ENCODE measurements around the gene DAPK1.

DAPK1 gene

GRCh38 chr9:87572719-87573118, 75.1 kb downstream of the DAPK1 start:
- TF ChIP-seq CTCF (IDR thresholded peaks at IDR 0.05; ENCODE audit: low read depth, low read length, missing control alignments) = no peak
- no peak overlapping the region for H3K4me3 ChIP-seq (replicated peaks; ENCODE audit: low read depth, low read length)

GRCh38 chr9:87573841-87574342, 76.2 kb downstream of the DAPK1 start:
- no peak for DNase-seq (ENCODE audit: extremely low read depth, low read depth)
- no peak for TF ChIP-seq CTCF (IDR thresholded peaks at IDR 0.05; ENCODE audit: low read depth, low read length, missing control alignments)

More at GRCh38 chr9:87572719-87573118, 75.1 kb downstream of the DAPK1 start:
- no peak for DNase-seq (ENCODE audit: extremely low read depth, low read depth)

DNA sequence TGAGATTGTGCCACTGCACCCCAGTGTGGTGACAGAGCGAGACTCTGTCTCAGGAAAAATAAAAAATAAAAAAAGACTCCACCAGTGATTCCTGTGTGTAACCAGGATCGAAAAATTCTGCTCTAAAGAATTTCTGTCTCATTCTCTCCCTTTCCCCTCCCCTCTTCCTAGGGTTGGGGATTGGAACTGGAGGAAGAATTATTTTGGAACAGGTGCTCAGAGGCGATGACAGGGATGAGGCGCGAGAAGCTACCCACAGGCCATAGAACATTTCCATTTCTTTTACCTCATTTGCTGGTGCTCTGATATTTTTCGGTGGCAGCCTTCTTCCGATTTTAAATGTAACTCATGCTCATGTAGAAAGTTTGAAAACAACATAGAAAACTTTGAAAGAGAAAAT, 80.1 kb downstream of the DAPK1 start:
- DNase-seq (ENCODE audit: extremely low read depth, low read depth) = no peak
- no peak for TF ChIP-seq CTCF (IDR thresholded peaks at IDR 0.05; ENCODE audit: low read depth, low read length, missing control alignments)

More at GRCh38 chr9:87573841-87574342, 76.2 kb downstream of the DAPK1 start:
- H3K4me3 ChIP-seq (replicated peaks; ENCODE audit: low read depth, low read length) = no peak overlapping the region

GRCh38 chr9:87578625-87579024, 81.0 kb downstream of the DAPK1 start:
- no peak overlapping the region for H3K4me3 ChIP-seq (replicated peaks; ENCODE audit: low read depth, low read length)
- TF ChIP-seq CTCF (IDR thresholded peaks at IDR 0.05; ENCODE audit: low read depth, low read length, missing control alignments) = no peak
- no peak for DNase-seq (ENCODE audit: extremely low read depth, low read depth)

More for the DNA sequence above, 80.1 kb downstream of the DAPK1 start:
- no peak overlapping the region for H3K4me3 ChIP-seq (replicated peaks; ENCODE audit: low read depth, low read length)

DNA sequence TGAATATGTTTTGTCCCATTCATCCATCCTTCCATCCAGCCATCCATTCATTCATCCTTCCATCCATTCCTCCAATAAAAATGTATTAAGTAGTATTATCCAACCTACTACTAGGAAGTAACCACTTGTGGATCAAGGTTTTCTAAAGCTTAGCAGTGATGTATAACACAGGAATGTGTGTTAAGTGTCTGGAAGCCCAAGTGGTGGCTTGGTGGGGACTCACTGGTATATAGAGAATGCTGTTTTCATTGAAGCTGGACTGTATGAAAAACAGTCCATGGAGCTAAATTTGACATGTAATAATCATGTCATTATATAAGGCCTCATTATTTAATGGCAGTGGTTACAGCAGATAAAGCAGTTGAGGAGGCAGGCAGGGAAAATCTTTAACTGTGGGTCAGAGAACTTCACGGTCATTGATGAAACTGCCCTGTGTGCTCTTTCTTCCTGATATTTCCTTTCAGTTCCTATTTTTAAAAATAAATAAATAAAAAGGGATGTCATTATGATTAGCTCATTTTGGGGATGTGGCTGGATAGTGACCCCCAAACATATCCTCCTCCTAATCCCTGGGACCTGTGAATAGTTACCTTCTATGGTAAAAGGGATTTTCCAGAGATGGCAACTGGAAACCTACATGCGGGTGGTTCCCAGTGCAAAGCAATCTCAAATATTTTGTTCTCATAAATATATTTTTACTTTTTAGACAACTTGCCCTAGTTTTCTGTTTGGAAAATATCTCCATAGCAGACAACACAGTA, 82.3 kb downstream of the DAPK1 start:
- no peak overlapping the region for H3K4me3 ChIP-seq (replicated peaks; ENCODE audit: low read depth, low read length)
- no peak for DNase-seq (ENCODE audit: extremely low read depth, low read depth)

GRCh38 chr9:87580941-87581438, 83.3 kb downstream of the DAPK1 start:
- no peak for TF ChIP-seq CTCF (IDR thresholded peaks at IDR 0.05; ENCODE audit: low read depth, low read length, missing control alignments)
- no peak for DNase-seq (ENCODE audit: extremely low read depth, low read depth)
- H3K4me3 ChIP-seq (replicated peaks; ENCODE audit: low read depth, low read length) = no peak overlapping the region

More for the DNA sequence above, 82.3 kb downstream of the DAPK1 start:
- no peak for TF ChIP-seq CTCF (IDR thresholded peaks at IDR 0.05; ENCODE audit: low read depth, low read length, missing control alignments)

All from HFF-Myc (cell line).